DOHH2 (cell line): ENCODE data around the gene MPRIP.

ENCODE experiments used
- H3F3A ChIP-seq: fragments of 200-600 bp; sonication (generic), shearing (Covaris generic); 2 replicates; pipeline ENCODE4 v1.6.0; 2016; ENCODE audit warnings: antibody characterized with exemption, mild to moderate bottlenecking; ENCODE audit not compliant: control insufficient read depth, insufficient read depth
- H3K27ac ChIP-seq: fragments of 200-600 bp; sonication (generic); 2 replicates; pipeline ENCODE4 v1.5.1; 2014; ENCODE audit warnings: low read depth, mild to moderate bottlenecking, low read length, moderate library complexity
- H3K27me3 ChIP-seq: fragments of 200-600 bp; sonication (generic); 2 replicates; pipeline ENCODE4 v1.6.1; 2014; ENCODE audit warnings: mild to moderate bottlenecking, low read length, mixed read lengths; ENCODE audit not compliant: control insufficient read depth
- H3K36me3 ChIP-seq: fragments of 200-600 bp; sonication (generic); 2 replicates; pipeline ENCODE4 v1.6.1; 2014; ENCODE audit warnings: mild to moderate bottlenecking, low read length, moderate library complexity, mixed read lengths; ENCODE audit not compliant: control insufficient read depth
- H3K4me1 ChIP-seq: fragments of 200-600 bp; sonication (generic); 2 replicates; pipeline ENCODE4 v1.6.1; 2014; ENCODE audit warnings: mild to moderate bottlenecking, low read length, mixed read lengths; ENCODE audit not compliant: control insufficient read depth
- H3K4me2 ChIP-seq: fragments of 200-600 bp; sonication (generic); 2 replicates; pipeline ENCODE4 v1.6.0; 2014; ENCODE audit warnings: mild to moderate bottlenecking, low read length, moderate library complexity
- H3K4me3 ChIP-seq: fragments of 200-600 bp; sonication (generic); 2 replicates; pipeline ENCODE4 v1.5.1; 2014; ENCODE audit warnings: mild to moderate bottlenecking, low read length, mixed read lengths
- H3K79me2 ChIP-seq: fragments of 200-600 bp; sonication (generic); 2 replicates; pipeline ENCODE4 v1.6.1; 2014; ENCODE audit warnings: mild to moderate bottlenecking, low read length, mixed read lengths; ENCODE audit not compliant: control insufficient read depth
- H3K9me2 ChIP-seq: fragments of 200-600 bp; sonication (generic); replicated peaks from 2 replicates; pipeline ENCODE4 v1.6.1; 2014; ENCODE audit warnings: mild to moderate bottlenecking, low read length, mixed read lengths; ENCODE audit not compliant: control insufficient read depth
- H3K9me3 ChIP-seq: fragments of 200-600 bp; sonication (generic); 2 replicates; pipeline ENCODE4 v1.6.1; 2014; ENCODE audit warnings: antibody characterized with exemption, low read length, mixed read lengths; ENCODE audit not compliant: control insufficient read depth, insufficient read depth
- H4K20me1 ChIP-seq: fragments of 200-600 bp; sonication (generic); 2 replicates; pipeline ENCODE4 v1.6.0; 2014; ENCODE audit warnings: low read depth, mild to moderate bottlenecking, antibody characterized with exemption, low read length, moderate library complexity; ENCODE audit not compliant: control insufficient read depth, insufficient read depth
- CTCF ChIP-seq: fragments of 200-600 bp; sonication (generic); IDR thresholded peaks from one replicate; pipeline ENCODE4 v1.5.1; 2014; ENCODE audit warnings: antibody characterized with exemption, mild to moderate bottlenecking, low read depth, low read length; ENCODE audit not compliant: poor library complexity, severe bottlenecking
- EZH2phosphoT487 ChIP-seq: fragments of 200-600 bp; sonication (generic); IDR thresholded peaks from 2 replicates; pipeline ENCODE4 v1.6.1; 2017; ENCODE audit warnings: borderline replicate concordance, mild to moderate bottlenecking, antibody characterized with exemption, low read length, moderate library complexity, mixed read lengths

MPRIP gene

DNA sequence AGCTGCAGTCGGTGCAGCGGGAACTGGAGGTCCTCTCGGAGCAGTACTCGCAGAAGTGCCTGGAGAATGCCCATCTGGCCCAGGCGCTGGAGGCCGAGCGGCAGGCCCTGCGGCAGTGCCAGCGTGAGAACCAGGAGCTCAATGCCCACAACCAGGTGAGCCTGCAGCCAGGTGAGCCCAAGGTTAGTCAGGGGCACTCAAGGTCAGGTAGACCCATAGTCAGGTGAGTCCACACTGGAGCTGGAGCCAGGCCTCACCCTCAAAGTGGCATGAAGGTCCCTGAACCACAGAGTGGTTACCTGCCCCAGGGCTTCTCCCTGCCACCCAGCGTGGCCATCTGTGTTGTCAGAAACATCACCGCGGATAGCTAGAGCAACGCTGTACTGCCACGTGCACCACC lies 131.7 kb downstream of the MPRIP start:
- H4K20me1 ChIP-seq = no peaks in the 10 kb centered on the region
- H3F3A ChIP-seq = no peaks in the 10 kb centered on the region; the same call in 1 of the 2 replicates
- no peak overlapping the region for H3K27ac ChIP-seq

GRCh38 chr17:17175340-17175739 lies 133.1 kb downstream of the MPRIP start:
- TF ChIP-seq EZH2phosphoT487 (no peak), CTCF (no peak)
- peaks cover 5% of the 10 kb centered on the region; the same call in 1 of the 2 replicates for H3K4me1 ChIP-seq
- H3K79me2 ChIP-seq = no peaks in the 10 kb centered on the region
- H3K4me3 ChIP-seq = no peak overlapping the region
- H3K36me3 ChIP-seq = peaks cover 65% of the 10 kb centered on the region
- no peaks in the 10 kb centered on the region for H3K9me2 ChIP-seq
- no peak overlapping the region for H3K4me2 ChIP-seq
- no peak overlapping the region for H3K27ac ChIP-seq
- H3F3A ChIP-seq = no peaks in the 10 kb centered on the region; the same call in 1 of the 2 replicates
- H4K20me1 ChIP-seq = no peaks in the 10 kb centered on the region
- no peaks in the 10 kb centered on the region for H3K9me3 ChIP-seq
- no peaks in the 10 kb centered on the region for H3K27me3 ChIP-seq

More for the DNA sequence above, 131.7 kb downstream of the MPRIP start:
- peaks cover 59% of the 10 kb centered on the region for H3K36me3 ChIP-seq
- H3K79me2 ChIP-seq = no peaks in the 10 kb centered on the region
- H3K4me3 ChIP-seq = no peak overlapping the region
- H3K9me2 ChIP-seq = no peaks in the 10 kb centered on the region
- TF ChIP-seq CTCF (no peak), EZH2phosphoT487 (no peak)
- H3K27me3 ChIP-seq = no peaks in the 10 kb centered on the region
- peaks cover 5% of the 10 kb centered on the region; the same call in 1 of the 2 replicates for H3K4me1 ChIP-seq
- no peaks in the 10 kb centered on the region for H3K9me3 ChIP-seq
- H3K4me2 ChIP-seq = no peak overlapping the region

DNA sequence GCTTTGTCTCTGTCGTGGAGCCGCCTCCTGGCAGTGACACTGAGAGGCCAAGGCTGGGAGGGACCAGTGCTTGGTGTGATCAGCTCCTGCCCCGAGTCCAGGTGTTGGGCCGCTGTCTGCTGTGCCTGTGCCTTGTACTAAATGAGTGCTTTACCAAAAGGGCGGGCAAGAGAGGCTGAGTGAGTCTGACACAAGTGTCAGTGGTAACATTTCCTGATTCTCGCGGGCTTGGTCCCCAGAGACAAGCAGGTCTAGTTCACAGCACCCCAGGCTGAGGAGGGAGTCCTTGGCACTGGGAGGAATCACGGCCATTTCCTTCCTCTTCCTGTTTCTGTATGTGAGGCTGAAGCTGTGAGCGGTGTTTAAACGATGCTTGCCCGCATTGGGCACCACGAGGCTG lies 133.7 kb downstream of the MPRIP start:
- H3K4me3 ChIP-seq = no peak overlapping the region
- no peak overlapping the region for H3K27ac ChIP-seq
- H3K4me2 ChIP-seq = no peak overlapping the region
- H3K9me3 ChIP-seq = no peaks in the 10 kb centered on the region
- peaks cover 5% of the 10 kb centered on the region; the same call in 1 of the 2 replicates for H3K4me1 ChIP-seq
- no peaks in the 10 kb centered on the region for H3K79me2 ChIP-seq
- H3K27me3 ChIP-seq = no peaks in the 10 kb centered on the region
- H3K36me3 ChIP-seq = peaks cover 71% of the 10 kb centered on the region
- H3F3A ChIP-seq = no peaks in the 10 kb centered on the region; the same call in 1 of the 2 replicates
- TF ChIP-seq EZH2phosphoT487 (no peak), CTCF (no peak)
- H4K20me1 ChIP-seq = no peaks in the 10 kb centered on the region
- H3K9me2 ChIP-seq = no peaks in the 10 kb centered on the region

- no peaks in the 10 kb centered on the region; the same call in 1 of the 2 replicates for H3F3A ChIP-seq
- no peak overlapping the region for H3K27ac ChIP-seq
- H3K4me2 ChIP-seq = no peak overlapping the region
- peaks cover 7% of the 10 kb centered on the region for H3K4me1 ChIP-seq
- H3K36me3 ChIP-seq = peaks cover 75% of the 10 kb centered on the region
- H3K27me3 ChIP-seq = no peaks in the 10 kb centered on the region
- H4K20me1 ChIP-seq = no peaks in the 10 kb centered on the region
- no peaks in the 10 kb centered on the region for H3K9me2 ChIP-seq
- no peaks in the 10 kb centered on the region for H3K9me3 ChIP-seq
- H3K4me3 ChIP-seq = no peak overlapping the region
- H3K79me2 ChIP-seq = no peaks in the 10 kb centered on the region
- no peak for TF ChIP-seq CTCF
- TF ChIP-seq EZH2phosphoT487 = no peak
Measured at GRCh38 chr17:17176341-17176740, 134.1 kb downstream of the MPRIP start.
